Measurements from ENCODE around the gene DUSP7.

- TF ChIP-seq, protein P1, sequence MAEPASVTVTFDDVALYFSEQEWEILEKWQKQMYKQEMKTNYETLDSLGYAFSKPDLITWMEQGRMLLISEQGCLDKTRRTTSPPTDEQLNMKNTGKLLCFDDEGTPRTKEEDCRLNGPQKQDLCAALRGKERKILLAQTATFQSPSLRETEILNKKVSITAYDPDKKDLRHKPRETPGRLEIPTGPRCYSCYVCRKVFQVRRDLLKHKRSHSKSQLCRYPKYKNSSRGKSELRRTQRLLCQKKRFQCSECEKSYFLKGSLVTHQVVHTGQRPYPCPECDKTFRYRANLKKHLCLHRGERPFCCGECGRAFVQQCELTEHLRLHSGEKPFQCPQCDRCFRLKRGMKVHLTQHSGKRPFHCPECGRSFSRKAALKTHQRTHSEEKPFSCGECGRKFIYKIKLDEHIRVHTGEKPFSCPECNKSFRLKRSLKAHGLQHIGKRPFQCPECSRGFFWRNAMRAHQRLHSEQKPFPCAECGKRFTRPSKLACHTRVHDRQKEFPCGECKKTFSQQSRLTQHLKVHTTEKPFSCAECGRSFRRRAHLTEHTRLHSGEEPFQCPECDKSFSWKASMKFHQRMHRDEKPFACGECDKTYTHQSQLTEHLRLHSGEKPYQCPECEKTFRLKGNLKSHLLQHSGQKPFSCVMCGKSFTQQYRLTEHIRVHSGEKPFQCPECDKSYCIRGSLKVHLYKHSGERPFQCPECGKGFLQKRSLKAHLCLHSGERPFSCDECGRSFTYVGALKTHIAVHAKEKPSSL (CRISPR knock-in tag; conservative IDR thresholded peaks at IDR 0.05), result no peak
- TF ChIP-seq ELF4 (CRISPR knock-in tag; IDR thresholded peaks at IDR 0.05; ENCODE audit: low read depth) (no peak), FOXK1 (CRISPR knock-in tag; IDR thresholded peaks at IDR 0.05) (no peak), ETV6 (CRISPR knock-in tag; IDR thresholded peaks at IDR 0.05) (no peak), CREM (CRISPR knock-in tag; IDR thresholded peaks at IDR 0.05) (no peak), SOX15 (CRISPR knock-in tag; IDR thresholded peaks at IDR 0.05) (no peak), CTCF (IDR thresholded peaks at IDR 0.05) (no peak), ATF2 (CRISPR knock-in tag; IDR thresholded peaks at IDR 0.05; ENCODE audit: borderline replicate concordance, low read depth) (no peak), E2F4 (CRISPR knock-in tag; IDR thresholded peaks at IDR 0.05; ENCODE audit: borderline replicate concordance, low read depth) (no peak), PREB (CRISPR knock-in tag; IDR thresholded peaks at IDR 0.05; ENCODE audit: borderline replicate concordance) (no peak), ESRRA (CRISPR knock-in tag; IDR thresholded peaks at IDR 0.05; ENCODE audit: borderline replicate concordance) (no peak)
- TF ChIP-seq, protein P2, sequence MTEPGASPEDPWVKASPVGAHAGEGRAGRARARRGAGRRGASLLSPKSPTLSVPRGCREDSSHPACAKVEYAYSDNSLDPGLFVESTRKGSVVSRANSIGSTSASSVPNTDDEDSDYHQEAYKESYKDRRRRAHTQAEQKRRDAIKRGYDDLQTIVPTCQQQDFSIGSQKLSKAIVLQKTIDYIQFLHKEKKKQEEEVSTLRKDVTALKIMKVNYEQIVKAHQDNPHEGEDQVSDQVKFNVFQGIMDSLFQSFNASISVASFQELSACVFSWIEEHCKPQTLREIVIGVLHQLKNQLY (CRISPR knock-in tag; IDR thresholded peaks at IDR 0.05), result no peak
- TF ChIP-seq, protein P3, sequence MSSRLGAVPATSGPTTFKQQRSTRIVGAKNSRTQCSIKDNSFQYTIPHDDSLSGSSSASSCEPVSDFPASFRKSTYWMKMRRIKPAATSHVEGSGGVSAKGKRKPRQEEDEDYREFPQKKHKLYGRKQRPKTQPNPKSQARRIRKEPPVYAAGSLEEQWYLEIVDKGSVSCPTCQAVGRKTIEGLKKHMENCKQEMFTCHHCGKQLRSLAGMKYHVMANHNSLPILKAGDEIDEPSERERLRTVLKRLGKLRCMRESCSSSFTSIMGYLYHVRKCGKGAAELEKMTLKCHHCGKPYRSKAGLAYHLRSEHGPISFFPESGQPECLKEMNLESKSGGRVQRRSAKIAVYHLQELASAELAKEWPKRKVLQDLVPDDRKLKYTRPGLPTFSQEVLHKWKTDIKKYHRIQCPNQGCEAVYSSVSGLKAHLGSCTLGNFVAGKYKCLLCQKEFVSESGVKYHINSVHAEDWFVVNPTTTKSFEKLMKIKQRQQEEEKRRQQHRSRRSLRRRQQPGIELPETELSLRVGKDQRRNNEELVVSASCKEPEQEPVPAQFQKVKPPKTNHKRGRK (CRISPR knock-in tag; IDR thresholded peaks at IDR 0.05; ENCODE audit: borderline replicate concordance), result no peak
- TF ChIP-seq, protein P4, sequence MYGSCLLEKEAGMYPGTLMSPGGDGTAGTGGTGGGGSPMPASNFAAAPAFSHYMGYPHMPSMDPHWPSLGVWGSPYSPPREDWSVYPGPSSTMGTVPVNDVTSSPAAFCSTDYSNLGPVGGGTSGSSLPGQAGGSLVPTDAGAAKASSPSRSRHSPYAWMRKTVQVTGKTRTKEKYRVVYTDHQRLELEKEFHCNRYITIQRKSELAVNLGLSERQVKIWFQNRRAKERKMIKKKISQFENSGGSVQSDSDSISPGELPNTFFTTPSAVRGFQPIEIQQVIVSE (CRISPR knock-in tag; IDR thresholded peaks at IDR 0.05; ENCODE audit: borderline replicate concordance), result no peak
Measured at GRCh38 chr3:52080830-52081719, 24.7 kb upstream of the DUSP7 start.

Data from WTC11 (cell line).